Measurements from ENCODE around the gene DNM3.

Gene DNM3

DNA sequence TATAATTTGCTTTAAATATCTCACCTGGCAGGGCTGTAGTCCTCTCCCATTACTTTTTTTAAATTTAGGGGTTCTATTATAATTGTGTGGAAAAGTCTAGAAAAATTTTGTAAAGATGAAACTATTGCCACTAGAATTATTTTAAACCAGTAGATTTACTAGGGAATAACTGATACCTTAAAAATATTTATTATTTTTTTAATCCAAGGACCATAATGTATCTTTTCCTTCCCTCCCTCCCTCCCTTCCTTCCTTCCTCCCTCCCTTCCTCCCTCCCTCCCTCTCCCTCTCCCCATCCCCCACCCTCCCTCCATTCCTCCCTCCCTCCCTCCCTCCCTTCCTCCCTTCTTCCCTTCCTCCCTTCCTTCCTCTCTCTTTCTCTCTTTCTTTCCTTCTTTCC is 90.5 kb downstream of the DNM3 start:
- no peak for DNase-seq

DNA sequence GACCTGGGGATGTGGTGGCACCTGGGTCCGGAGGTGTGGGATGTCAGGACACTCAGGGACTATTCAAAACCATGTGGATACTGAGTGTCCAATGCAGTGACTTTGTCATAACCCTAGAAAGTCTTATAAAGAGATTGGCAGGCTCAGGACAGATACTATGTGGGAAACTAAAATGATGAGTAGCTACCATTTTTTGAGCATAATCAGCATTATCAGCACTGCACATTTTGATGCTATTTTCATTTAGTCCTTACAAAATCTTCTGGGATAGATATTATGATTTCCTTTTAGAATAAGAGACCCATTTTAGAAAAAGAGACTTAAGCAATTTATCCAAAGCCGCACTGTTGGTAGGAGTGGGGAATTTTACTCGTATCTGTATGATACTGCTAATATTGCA is 93.4 kb downstream of the DNM3 start:
- DNase-seq = no peak

GRCh38 chr1:171935086-171935485 is 93.8 kb downstream of the DNM3 start:
- no peak for DNase-seq

DNA sequence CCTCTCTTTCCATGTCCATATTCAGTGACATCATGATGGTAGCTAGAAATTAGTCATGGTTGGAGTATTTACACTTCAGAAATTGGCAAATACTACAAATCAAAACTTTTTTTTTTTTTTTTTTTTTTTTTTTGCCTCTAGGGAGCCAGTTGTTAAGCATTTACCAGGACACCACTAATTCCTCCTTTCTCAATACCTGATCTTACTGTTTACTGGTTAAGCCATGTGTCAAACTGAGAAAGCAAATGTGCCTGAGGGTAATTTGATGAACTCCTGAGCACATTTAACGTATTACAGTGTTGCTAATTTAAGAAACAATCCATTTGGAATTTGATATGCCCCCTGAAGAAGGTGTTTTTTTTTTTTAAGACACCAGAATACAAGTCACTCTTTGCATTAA is 94.4 kb downstream of the DNM3 start:
- no peak for DNase-seq

DNA sequence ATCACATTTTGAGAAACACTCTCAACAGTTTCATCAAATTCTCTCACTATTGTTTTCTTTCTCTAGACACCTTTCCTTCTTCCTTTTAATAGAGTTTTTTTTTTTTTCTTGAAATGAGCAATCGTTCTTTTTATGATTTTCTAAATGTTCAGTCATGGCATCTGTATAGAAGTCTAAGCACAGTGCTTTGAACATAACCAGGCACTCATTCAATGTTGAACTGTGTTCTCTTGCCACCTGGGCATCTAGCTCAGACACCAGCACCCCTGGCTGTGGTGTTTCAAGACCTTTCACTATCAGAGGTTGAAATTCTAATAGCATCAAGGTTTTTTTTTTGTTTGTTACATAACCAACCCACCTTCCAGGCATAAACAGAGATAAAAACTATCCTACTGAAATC is 96.6 kb downstream of the DNM3 start:
- DNase-seq = no peak

DNA sequence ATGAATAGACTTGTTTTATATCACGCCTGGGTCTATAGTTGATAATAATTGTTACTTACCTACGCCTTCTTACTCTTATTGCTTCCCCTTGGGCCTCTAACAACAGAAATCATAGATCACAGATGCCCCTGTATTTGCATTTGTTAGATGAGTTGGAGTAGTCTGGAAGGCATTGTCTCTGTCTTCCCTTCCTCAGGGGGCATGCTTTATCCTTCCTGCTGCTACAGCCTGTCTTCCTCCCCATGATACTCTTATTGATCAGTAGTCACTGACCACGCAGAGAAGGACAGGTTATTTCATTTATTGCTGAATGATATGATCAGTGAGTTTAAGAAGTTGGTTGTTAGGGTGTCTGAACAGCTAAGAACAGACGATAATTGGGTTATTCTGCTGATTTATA is 98.4 kb downstream of the DNM3 start:
- DNase-seq = no peak

DNA sequence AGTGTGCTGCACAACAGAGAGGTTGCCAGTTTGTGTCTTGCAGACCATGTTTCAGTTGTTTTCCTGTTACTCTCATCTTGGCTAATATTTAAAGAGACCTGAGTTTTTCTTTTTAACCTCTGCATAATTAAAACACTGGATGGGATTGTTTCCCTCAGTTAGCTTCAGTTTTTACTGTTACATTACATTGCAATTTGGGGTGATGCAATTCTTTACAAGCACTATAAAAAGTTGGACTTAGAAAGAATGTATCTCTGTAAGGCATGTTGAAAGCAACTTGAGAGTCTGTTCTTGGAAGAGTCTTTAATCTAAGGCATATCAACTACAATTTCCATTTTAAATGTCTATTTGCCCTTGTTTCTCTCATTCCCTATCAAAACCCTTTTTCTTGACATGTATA is 99.1 kb downstream of the DNM3 start:
- DNase-seq = no peak

- DNase-seq = no peak
These were observed 100.6 kb downstream of the DNM3 start for GRCh38 chr1:171941920-171942319.

- DNase-seq = no peak
These were observed 102.8 kb downstream of the DNM3 start for GRCh38 chr1:171943973-171944561.

DNA sequence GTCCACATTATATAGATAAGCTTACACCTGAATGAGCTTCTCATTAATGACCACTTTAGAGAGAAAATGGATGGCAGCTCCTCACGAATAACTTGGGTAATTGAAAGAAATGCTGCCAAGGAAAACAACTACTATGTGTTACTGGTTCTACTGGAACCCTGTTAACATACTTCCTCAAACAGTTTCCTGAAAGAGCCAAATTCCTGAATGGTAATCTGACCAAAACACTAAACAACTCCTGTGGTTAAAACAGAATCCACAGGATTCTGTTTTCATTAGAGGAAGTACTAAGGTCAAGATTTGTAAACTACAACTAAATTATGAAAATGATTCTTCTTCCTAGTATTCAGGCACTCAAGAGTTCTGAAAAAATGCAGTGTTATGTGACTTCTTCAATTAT is 107.2 kb downstream of the DNM3 start:
- DNase-seq = no peak

DNA sequence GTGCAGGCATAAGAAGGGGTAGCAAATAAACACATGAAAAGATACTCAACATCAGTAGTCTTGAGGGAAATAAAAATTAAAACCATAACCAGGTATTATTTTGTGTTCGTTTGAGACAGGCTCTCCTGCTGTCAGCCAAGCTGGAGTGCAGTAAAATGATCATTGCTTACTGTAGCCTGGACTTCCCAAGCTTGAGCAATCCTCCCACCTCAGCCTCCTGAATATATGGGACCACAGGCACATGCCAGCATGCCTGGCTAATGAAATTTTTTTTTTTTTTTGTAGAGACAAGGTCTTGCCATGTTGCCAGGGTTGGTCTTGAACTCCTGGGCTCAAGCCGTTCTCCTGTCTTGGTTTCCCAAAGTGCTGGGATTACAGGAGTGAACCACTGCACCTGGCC is 108.0 kb downstream of the DNM3 start:
- no peak for DNase-seq

DNA sequence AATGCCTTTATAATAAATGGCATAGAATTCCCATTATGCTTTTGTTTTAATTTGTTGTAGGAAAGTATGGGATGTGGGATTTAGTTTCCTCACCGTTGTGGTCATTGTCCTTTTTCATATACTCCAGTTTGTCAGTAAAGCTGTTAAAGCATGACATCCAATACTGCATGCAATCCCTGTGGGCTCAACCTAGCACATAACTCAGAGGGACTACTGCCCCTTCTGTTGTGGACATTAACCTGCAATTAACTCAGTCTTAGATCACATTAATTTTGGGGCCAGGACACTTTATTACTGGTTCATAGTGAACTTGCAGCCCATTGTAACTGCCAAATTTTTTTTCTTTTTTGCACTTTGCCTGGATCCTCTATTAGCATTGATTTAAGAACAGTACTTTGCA is 112.5 kb downstream of the DNM3 start:
- no peak for DNase-seq

- no peak for DNase-seq
These were observed 113.1 kb downstream of the DNM3 start for GRCh38 chr1:171954361-171954760.

DNA sequence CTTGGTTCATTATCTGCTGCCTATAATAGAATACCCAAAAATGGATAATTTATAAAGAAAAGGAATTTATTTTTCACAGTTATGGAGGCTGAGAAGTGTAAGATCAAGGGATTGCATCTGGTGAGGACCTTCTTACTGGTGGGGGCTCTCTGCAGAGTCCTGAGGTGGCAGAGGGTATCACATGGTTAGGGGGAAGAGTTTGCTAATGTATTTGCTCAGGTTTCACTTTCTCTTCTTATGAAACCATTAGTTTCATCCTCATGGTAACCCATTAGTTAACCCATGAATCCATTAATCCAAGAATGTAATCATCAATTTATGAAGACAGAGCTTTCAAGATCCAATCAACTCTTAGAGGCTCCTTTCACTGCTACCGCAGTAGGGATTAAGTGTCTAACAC is 120.6 kb downstream of the DNM3 start:
- DNase-seq = no peak

- DNase-seq = no peak
These were observed 122.5 kb downstream of the DNM3 start for GRCh38 chr1:171963762-171964161.

DNA sequence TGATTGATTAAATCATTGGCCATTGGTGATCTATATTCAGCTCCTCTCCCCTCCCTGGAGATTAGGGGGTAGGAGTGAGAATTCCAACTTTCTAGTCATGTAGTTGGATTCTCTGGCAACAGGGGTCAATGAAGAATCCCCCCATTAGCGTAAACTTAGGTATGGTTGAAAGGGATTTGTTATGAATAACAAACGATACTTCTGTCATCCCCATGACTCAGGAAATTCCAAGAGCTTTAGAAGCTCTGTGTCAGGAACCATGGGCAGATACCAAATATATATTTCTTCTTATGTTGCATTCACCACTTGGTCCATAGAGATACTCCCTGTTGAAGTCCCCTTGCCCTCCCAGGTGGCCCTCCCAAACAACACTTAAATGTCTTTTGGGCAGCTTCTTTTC is 124.5 kb downstream of the DNM3 start:
- no peak for DNase-seq

- DNase-seq = no peak
These were observed 125.3 kb downstream of the DNM3 start for GRCh38 chr1:171966426-171967220.

DNA sequence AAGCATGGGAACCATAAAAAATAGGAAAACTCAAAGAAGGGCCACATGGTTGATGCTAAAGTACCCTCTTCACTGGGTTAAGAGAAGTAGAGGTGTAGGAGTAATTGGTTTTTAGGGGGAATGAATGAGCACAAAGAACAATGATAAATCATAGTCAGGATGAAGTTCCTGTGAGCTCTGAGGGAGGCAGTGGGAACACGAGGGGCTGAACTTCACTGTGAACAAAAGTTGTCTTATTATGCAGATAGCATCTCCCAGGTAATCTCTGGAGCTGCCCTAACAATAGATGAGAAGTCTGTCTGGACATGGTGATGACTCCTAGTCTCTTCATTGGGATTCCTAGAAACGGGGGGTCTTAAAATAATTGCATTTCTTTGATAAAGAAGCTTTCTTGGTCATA is 127.9 kb downstream of the DNM3 start:
- DNase-seq = no peak

DNA sequence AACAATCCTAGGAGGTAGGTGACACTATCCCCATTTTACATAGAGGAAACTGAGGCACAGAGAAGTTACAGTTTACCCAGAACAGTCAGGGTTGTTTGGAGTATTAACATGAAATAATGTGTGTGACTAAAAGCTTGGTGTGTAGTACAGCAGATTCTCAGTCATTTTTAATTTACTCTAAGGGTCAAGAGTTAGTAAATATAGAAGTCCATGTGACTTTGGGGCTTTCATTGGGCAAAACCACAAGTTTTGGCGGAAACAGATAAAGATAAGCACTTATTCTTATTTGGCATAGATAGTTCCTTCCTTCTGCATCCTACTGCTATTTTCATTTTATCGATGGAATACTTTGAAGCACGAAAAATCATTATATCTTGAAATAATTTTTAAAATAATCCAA is 128.5 kb downstream of the DNM3 start:
- DNase-seq = no peak

DNA sequence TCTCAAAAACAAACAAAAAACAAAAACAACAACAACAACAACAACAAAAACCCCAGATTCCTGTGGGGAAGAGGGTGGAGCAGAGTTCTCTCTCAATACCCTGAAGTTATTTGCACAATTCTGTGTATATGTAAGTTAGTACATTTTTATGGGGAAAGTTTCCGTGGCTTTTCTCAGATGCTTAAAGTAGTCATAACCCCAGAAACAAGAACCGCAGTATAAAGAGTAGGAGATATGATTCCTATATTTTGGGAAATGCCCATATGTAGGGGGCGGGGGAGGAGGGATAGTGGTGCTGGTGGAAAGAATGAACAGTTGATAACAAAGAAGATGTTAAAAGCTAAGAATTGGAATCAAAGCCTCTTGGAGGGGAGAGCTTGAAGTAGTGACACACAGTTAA is 131.5 kb downstream of the DNM3 start:
- DNase-seq = no peak

DNA sequence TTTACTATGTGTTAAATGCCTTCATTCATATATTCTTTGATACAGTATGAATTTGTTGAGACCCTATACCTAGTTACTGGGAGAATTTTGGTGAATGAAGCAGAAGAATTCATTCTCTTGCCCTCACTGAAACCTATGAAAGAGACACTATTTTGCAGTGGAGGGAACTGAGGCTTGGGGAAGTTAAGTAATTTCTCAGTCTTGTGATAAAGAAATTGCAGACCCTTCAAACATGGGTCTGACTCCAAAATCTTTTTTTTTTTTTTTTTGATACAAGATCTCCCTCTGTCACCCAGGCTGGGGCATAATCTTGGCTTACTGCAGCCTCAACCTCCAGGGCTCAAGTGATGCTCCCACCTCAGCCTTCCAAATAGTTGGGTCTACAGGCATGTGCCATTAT is 132.1 kb downstream of the DNM3 start:
- DNase-seq = no peak

- DNase-seq = no peak
These were observed 140.0 kb downstream of the DNM3 start for GRCh38 chr1:171981303-171981702.

DNA sequence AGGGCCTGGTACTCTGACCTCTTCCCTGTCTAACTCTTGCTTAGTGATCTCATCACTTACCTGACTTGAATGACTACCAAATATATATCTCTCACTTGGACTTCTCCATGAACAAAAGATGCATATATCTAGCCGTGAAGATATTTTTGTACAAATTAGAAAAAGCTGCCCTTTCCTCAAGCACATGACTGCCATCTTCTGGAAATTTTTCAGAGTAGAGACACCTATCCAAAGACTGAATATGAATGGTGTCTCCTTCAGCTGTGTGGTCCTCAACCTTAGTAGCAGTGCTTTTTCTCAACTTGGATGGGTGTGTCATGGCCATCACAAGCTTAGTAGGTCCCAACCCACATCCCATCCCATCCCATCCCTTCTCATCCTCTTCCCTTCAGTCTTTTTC is 142.3 kb downstream of the DNM3 start:
- DNase-seq = no peak

- no peak for DNase-seq
These were observed 143.0 kb downstream of the DNM3 start for GRCh38 chr1:171984262-171984661.

- DNase-seq = no peak
These were observed 143.7 kb downstream of the DNM3 start for GRCh38 chr1:171984850-171985485.

All from stimulated activated CD4-positive, alpha-beta T cell treated with anti-CD3 and anti-CD28 coated beads, Interleukin-4, amount 100 ng/mL, for 1 hour (primary cell).